Measurements from ENCODE around the gene CCNF. TPM values are rescaled to one million over a fixed set of nuclear protein-coding genes. Genes with fewer than 3 reads are reported as not detected.
"Not testable (repeated sequence)": the region's sequence is repeated elsewhere in the genome, so short reads cannot be mapped to it uniquely, and the experiment has no call there.

CCNF gene
- total RNA-seq, 1 donor from 2014 or later: 26.4 TPM

- peaks cover 12% of the 10 kb centered on the region for H3K9me3 Mint-ChIP-seq (ENCODE audit: unreplicated experiment)
- peak overlapping the region; percentile 55 for H3K27ac Mint-ChIP-seq (ENCODE audit: unreplicated experiment)
- peaks cover 10% of the 10 kb centered on the region for H3K4me1 Mint-ChIP-seq (ENCODE audit: low read depth, unreplicated experiment)
- DNase-seq: peak; percentile 42
- no peaks in the 10 kb centered on the region for H3K36me3 Mint-ChIP-seq (ENCODE audit: unreplicated experiment)
- H3K27me3 Mint-ChIP-seq (ENCODE audit: unreplicated experiment): peaks cover 11% of the 10 kb centered on the region
- no peak for TF ChIP-seq CTCF (IDR thresholded peaks at IDR 0.05; ENCODE audit: partially characterized antibody, unreplicated experiment)
- H3K4me3 Mint-ChIP-seq (ENCODE audit: unreplicated experiment): peak overlapping the region; percentile 81
Observed at GRCh38 chr16:2475413-2476344, 46.4 kb downstream of the CCNF start.

- no peaks in the 10 kb centered on the region for H3K36me3 Mint-ChIP-seq (ENCODE audit: unreplicated experiment)
- H3K9me3 Mint-ChIP-seq (ENCODE audit: unreplicated experiment): peaks cover 12% of the 10 kb centered on the region
- H3K4me1 Mint-ChIP-seq (ENCODE audit: low read depth, unreplicated experiment): peaks cover 9% of the 10 kb centered on the region
- peak overlapping the region; percentile 55 for H3K27ac Mint-ChIP-seq (ENCODE audit: unreplicated experiment)
- no peak for DNase-seq
- no peak for TF ChIP-seq CTCF (IDR thresholded peaks at IDR 0.05; ENCODE audit: partially characterized antibody, unreplicated experiment)
- H3K4me3 Mint-ChIP-seq (ENCODE audit: unreplicated experiment): peak overlapping the region; percentile 81
- H3K27me3 Mint-ChIP-seq (ENCODE audit: unreplicated experiment): peaks cover 11% of the 10 kb centered on the region
Observed at GRCh38 chr16:2476345-2476720, 47.1 kb downstream of the CCNF start.

- Mint-ChIP-seq H3K27ac (ENCODE audit: unreplicated experiment) (no peak overlapping the region), H3K9me3 (ENCODE audit: unreplicated experiment) (peaks cover 12% of the 10 kb centered on the region), H3K36me3 (ENCODE audit: unreplicated experiment) (no peaks in the 10 kb centered on the region), H3K4me3 (ENCODE audit: unreplicated experiment) (peak overlapping the region; percentile 81), H3K4me1 (ENCODE audit: low read depth, unreplicated experiment) (peaks cover 12% of the 10 kb centered on the region), H3K27me3 (ENCODE audit: unreplicated experiment) (peaks cover 11% of the 10 kb centered on the region)
- DNase-seq: no peak
- TF ChIP-seq CTCF (IDR thresholded peaks at IDR 0.05; ENCODE audit: partially characterized antibody, unreplicated experiment): no peak
Observed at GRCh38 chr16:2476741-2477140, 47.5 kb downstream of the CCNF start.

GRCh38 chr16:2477327-2477726 lies 48.1 kb downstream of the CCNF start:
- no peak for DNase-seq
- Mint-ChIP-seq H3K27me3 (ENCODE audit: unreplicated experiment) (peaks cover 11% of the 10 kb centered on the region), H3K36me3 (ENCODE audit: unreplicated experiment) (no peaks in the 10 kb centered on the region), H3K9me3 (ENCODE audit: unreplicated experiment) (peaks cover 14% of the 10 kb centered on the region), H3K4me1 (ENCODE audit: low read depth, unreplicated experiment) (peaks cover 18% of the 10 kb centered on the region), H3K27ac (ENCODE audit: unreplicated experiment) (peak overlapping the region; percentile 5), H3K4me3 (ENCODE audit: unreplicated experiment) (peak overlapping the region; percentile 81)
- no peak for TF ChIP-seq CTCF (IDR thresholded peaks at IDR 0.05; ENCODE audit: partially characterized antibody, unreplicated experiment)

GRCh38 chr16:2478279-2478678 lies 49.0 kb downstream of the CCNF start:
- peaks cover 21% of the 10 kb centered on the region for H3K4me1 Mint-ChIP-seq (ENCODE audit: low read depth, unreplicated experiment)
- peaks cover 14% of the 10 kb centered on the region for H3K9me3 Mint-ChIP-seq (ENCODE audit: unreplicated experiment)
- H3K36me3 Mint-ChIP-seq (ENCODE audit: unreplicated experiment): no peaks in the 10 kb centered on the region
- DNase-seq: no peak
- H3K27me3 Mint-ChIP-seq (ENCODE audit: unreplicated experiment): peaks cover 14% of the 10 kb centered on the region
- H3K4me3 Mint-ChIP-seq (ENCODE audit: unreplicated experiment): peak overlapping the region; percentile 50
- no peak overlapping the region for H3K27ac Mint-ChIP-seq (ENCODE audit: unreplicated experiment)
- TF ChIP-seq CTCF (IDR thresholded peaks at IDR 0.05; ENCODE audit: partially characterized antibody, unreplicated experiment): no peak

- Mint-ChIP-seq H3K4me1 (ENCODE audit: low read depth, unreplicated experiment) (peaks cover 24% of the 10 kb centered on the region), H3K27me3 (ENCODE audit: unreplicated experiment) (peaks cover 18% of the 10 kb centered on the region), H3K4me3 (ENCODE audit: unreplicated experiment) (peak overlapping the region; percentile 30), H3K9me3 (ENCODE audit: unreplicated experiment) (peaks cover 17% of the 10 kb centered on the region)
- not testable (repeated sequence) for DNase-seq; H3K36me3 Mint-ChIP-seq (ENCODE audit: unreplicated experiment); H3K27ac Mint-ChIP-seq (ENCODE audit: unreplicated experiment)
Observed at GRCh38 chr16:2479996-2480395, 50.7 kb downstream of the CCNF start.
